ENCODE data around the gene FAM98B.

Gene FAM98B

GRCh38 chr15:38531509-38531908 lies 77.6 kb downstream of the FAM98B start:
- no peak for TF ChIP-seq CTCF (IDR thresholded peaks at IDR 0.05; ENCODE audit: unreplicated experiment in 3 of 3)
- Mint-ChIP-seq H3K27ac (no peak overlapping the region), H3K4me3 (no peak overlapping the region), H3K27me3 (ENCODE audit: low read depth) (peaks cover 3% of the 10 kb centered on the region), H3K4me1 (peaks cover 13% of the 10 kb centered on the region), H3K36me3 (ENCODE audit: low read depth) (no peaks in the 10 kb centered on the region), H3K9me3 (no peaks in the 10 kb centered on the region)

- Mint-ChIP-seq H3K27me3 (ENCODE audit: low read depth) (no peaks in the 10 kb centered on the region), H3K27ac (no peak overlapping the region), H3K4me3 (no peak overlapping the region), H3K9me3 (no peaks in the 10 kb centered on the region), H3K36me3 (ENCODE audit: low read depth) (no peaks in the 10 kb centered on the region), H3K4me1 (peaks cover 13% of the 10 kb centered on the region)
- no peak for TF ChIP-seq CTCF (IDR thresholded peaks at IDR 0.05; ENCODE audit: unreplicated experiment in 3 of 3)
These were observed 78.8 kb downstream of the FAM98B start for GRCh38 chr15:38532728-38533127.

- Mint-ChIP-seq H3K4me1 (peaks cover 13% of the 10 kb centered on the region), H3K9me3 (no peaks in the 10 kb centered on the region), H3K27ac (no peak overlapping the region), H3K36me3 (ENCODE audit: low read depth) (no peaks in the 10 kb centered on the region), H3K4me3 (no peak overlapping the region), H3K27me3 (ENCODE audit: low read depth) (no peaks in the 10 kb centered on the region)
- TF ChIP-seq CTCF (IDR thresholded peaks at IDR 0.05; ENCODE audit: unreplicated experiment in 3 of 3), result no peak
These were observed 79.5 kb downstream of the FAM98B start for GRCh38 chr15:38533416-38533915.

GRCh38 chr15:38533926-38534325 lies 80.0 kb downstream of the FAM98B start:
- H3K36me3 Mint-ChIP-seq (ENCODE audit: low read depth), result no peaks in the 10 kb centered on the region
- H3K9me3 Mint-ChIP-seq, result no peaks in the 10 kb centered on the region
- no peak overlapping the region for H3K4me3 Mint-ChIP-seq
- H3K4me1 Mint-ChIP-seq, result peaks cover 13% of the 10 kb centered on the region
- no peaks in the 10 kb centered on the region for H3K27me3 Mint-ChIP-seq (ENCODE audit: low read depth)
- no peak for TF ChIP-seq CTCF (IDR thresholded peaks at IDR 0.05; ENCODE audit: unreplicated experiment in 3 of 3)
- H3K27ac Mint-ChIP-seq, result no peak overlapping the region

GRCh38 chr15:38534691-38535090 lies 80.8 kb downstream of the FAM98B start:
- H3K4me1 Mint-ChIP-seq, result peaks cover 13% of the 10 kb centered on the region
- TF ChIP-seq CTCF (IDR thresholded peaks at IDR 0.05; ENCODE audit: unreplicated experiment in 3 of 3), result no peak
- no peak overlapping the region for H3K27ac Mint-ChIP-seq
- no peaks in the 10 kb centered on the region for H3K36me3 Mint-ChIP-seq (ENCODE audit: low read depth)
- no peaks in the 10 kb centered on the region for H3K9me3 Mint-ChIP-seq
- no peaks in the 10 kb centered on the region for H3K27me3 Mint-ChIP-seq (ENCODE audit: low read depth)
- no peak overlapping the region for H3K4me3 Mint-ChIP-seq

GRCh38 chr15:38535491-38536200 lies 81.7 kb downstream of the FAM98B start:
- Mint-ChIP-seq H3K4me3 (no peak overlapping the region), H3K4me1 (peaks cover 13% of the 10 kb centered on the region), H3K36me3 (ENCODE audit: low read depth) (no peaks in the 10 kb centered on the region), H3K27me3 (ENCODE audit: low read depth) (no peaks in the 10 kb centered on the region), H3K27ac (peak overlapping the region in 2 of 3 experiments; percentile 21 to 58), H3K9me3 (no peaks in the 10 kb centered on the region)
- no peak for TF ChIP-seq CTCF (IDR thresholded peaks at IDR 0.05; ENCODE audit: unreplicated experiment in 3 of 3)

All from nephron (organoid).